ENCODE data around the gene UGGT1.

GRCh38 chr2:128170776-128171175 is 79.8 kb downstream of the UGGT1 start:
- TF ChIP-seq CTCF (IDR thresholded peaks at IDR 0.05 in 2 of 3, conservative IDR thresholded peaks at IDR 0.05 in 1 of 3; ENCODE audit: insufficient read depth in 2 of 3, low read depth in 1 of 3, low read length in 3 of 3) (no peak), BRCA1 (IDR thresholded peaks at IDR 0.05) (no peak), BRCA1 (CRISPR knock-in tag; IDR thresholded peaks at IDR 0.05) (no peak), BCOR (IDR thresholded peaks at IDR 0.05) (no peak), PML (IDR thresholded peaks at IDR 0.05; ENCODE audit: low read length) (no peak), BRF1 (IDR thresholded peaks at IDR 0.05; ENCODE audit: borderline replicate concordance, extremely low read depth, insufficient read length) (no peak), KDM1A (IDR thresholded peaks at IDR 0.05) (no peak), ZNF707 (CRISPR knock-in tag; conservative IDR thresholded peaks at IDR 0.05) (no peak), KDM5B (IDR thresholded peaks at IDR 0.05; ENCODE audit: insufficient replicate concordance, low read depth, low read length) (no peak), EP300 (IDR thresholded peaks at IDR 0.05; ENCODE audit: low read length) (no peak), POLR2A (conservative IDR thresholded peaks at IDR 0.05) (no peak), SIN3A (IDR thresholded peaks at IDR 0.05; ENCODE audit: borderline replicate concordance in 2 of 2, control insufficient read depth in 1 of 2, low read depth in 2 of 2, low read length in 2 of 2) (no peak), PYGO2 (tag; IDR thresholded peaks at IDR 0.05) (no peak)
